ENCODE measurements around the gene ERN2.
"Not testable (repeated sequence)": the region's sequence is repeated elsewhere in the genome, so short reads cannot be mapped to it uniquely, and the experiment has no call there.

ERN2 gene

GRCh38 chr16:23712976-23713375 lies at the start of gene ERN2:
Gene ERN2, minus strand, starts transcription at chr16:23713222. Its CDS starts 35 bp downstream, at chr16:23713187.
- Histone ChIP-seq H3K27ac (ENCODE audit: low read length) (no peak within 1 kb of the TSS), H3K4me3 (ENCODE audit: low read length) (peak within 1 kb of the TSS; percentile 61; the same call in 1 of the 2 replicates), H3K27me3 (ENCODE audit: insufficient read depth, low read length) (peaks cover 39% of the 10 kb centered on the region), H3K36me3 (ENCODE audit: insufficient read depth, low read depth, low read length) (no peaks in the 10 kb centered on the region), H3K9me3 (ENCODE audit: insufficient read depth, low read depth, low read length) (peaks cover 9% of the 10 kb centered on the region), H3K9ac (ENCODE audit: low read depth, low read length) (no peak within 1 kb of the TSS), H3K4me1 (ENCODE audit: insufficient read depth, low read length) (no peaks in the 10 kb centered on the region)

GRCh38 chr16:23757937-23758619 lies 45.1 kb upstream of the ERN2 start:
- no peak overlapping the region for H3K4me3 ChIP-seq (ENCODE audit: low read length)
- H3K36me3 ChIP-seq (ENCODE audit: insufficient read depth, low read depth, low read length), result no peaks in the 10 kb centered on the region
- peaks cover 40% of the 10 kb centered on the region for H3K27me3 ChIP-seq (ENCODE audit: insufficient read depth, low read length)
- H3K9me3 ChIP-seq (ENCODE audit: insufficient read depth, low read depth, low read length), result no peaks in the 10 kb centered on the region
- H3K4me1 ChIP-seq (ENCODE audit: insufficient read depth, low read length), result no peaks in the 10 kb centered on the region; the same call in 1 of the 2 replicates
- no peak overlapping the region for H3K9ac ChIP-seq (ENCODE audit: low read depth, low read length)
- H3K27ac ChIP-seq (ENCODE audit: low read length), result no peak overlapping the region

- H3K9me3 ChIP-seq (ENCODE audit: insufficient read depth, low read depth, low read length), result no peaks in the 10 kb centered on the region
Observed at GRCh38 chr16:23757116-23757515, 44.1 kb upstream of the ERN2 start.

GRCh38 chr16:23755484-23755809 lies 42.4 kb upstream of the ERN2 start:
- no peak overlapping the region for H3K9ac ChIP-seq (ENCODE audit: low read depth, low read length)
- H3K27ac ChIP-seq (ENCODE audit: low read length), result no peak overlapping the region
- peak overlapping the region; percentile 67; the same call in 1 of the 2 replicates for H3K4me3 ChIP-seq (ENCODE audit: low read length)
- peaks cover 40% of the 10 kb centered on the region for H3K27me3 ChIP-seq (ENCODE audit: insufficient read depth, low read length)
- no peaks in the 10 kb centered on the region for H3K36me3 ChIP-seq (ENCODE audit: insufficient read depth, low read depth, low read length)
- no peaks in the 10 kb centered on the region; the same call in 1 of the 2 replicates for H3K4me1 ChIP-seq (ENCODE audit: insufficient read depth, low read length)
- no peaks in the 10 kb centered on the region for H3K9me3 ChIP-seq (ENCODE audit: insufficient read depth, low read depth, low read length)

More at GRCh38 chr16:23757116-23757515, 44.1 kb upstream of the ERN2 start:
- Histone ChIP-seq H3K4me1 (ENCODE audit: insufficient read depth, low read length) (no peaks in the 10 kb centered on the region; the same call in 1 of the 2 replicates), H3K27ac (ENCODE audit: low read length) (no peak overlapping the region), H3K9ac (ENCODE audit: low read depth, low read length) (no peak overlapping the region), H3K36me3 (ENCODE audit: insufficient read depth, low read depth, low read length) (no peaks in the 10 kb centered on the region), H3K4me3 (ENCODE audit: low read length) (no peak overlapping the region), H3K27me3 (ENCODE audit: insufficient read depth, low read length) (peaks cover 40% of the 10 kb centered on the region)

GRCh38 chr16:23754594-23755483 lies 41.8 kb upstream of the ERN2 start, which contains the start of gene CHP2:
Gene CHP2, plus strand, starts transcription at chr16:23755026. Its CDS starts 24 bp downstream, at chr16:23755050.
- Histone ChIP-seq H3K4me3 (ENCODE audit: low read length) (peak within 1 kb of the TSS; percentile 67; the same call in 1 of the 2 replicates), H3K27ac (ENCODE audit: low read length) (no peak within 1 kb of the TSS), H3K9ac (ENCODE audit: low read depth, low read length) (no peak within 1 kb of the TSS; the same call in 1 of the 2 replicates)

GRCh38 chr16:23753908-23754593 lies 41.0 kb upstream of the ERN2 start:
- Histone ChIP-seq H3K27ac (ENCODE audit: low read length) (no peak overlapping the region), H3K9me3 (ENCODE audit: insufficient read depth, low read depth, low read length) (no peaks in the 10 kb centered on the region), H3K36me3 (ENCODE audit: insufficient read depth, low read depth, low read length) (no peaks in the 10 kb centered on the region), H3K9ac (ENCODE audit: low read depth, low read length) (no peak overlapping the region), H3K4me3 (ENCODE audit: low read length) (peak overlapping the region; percentile 67; the same call in 1 of the 2 replicates), H3K27me3 (ENCODE audit: insufficient read depth, low read length) (peaks cover 40% of the 10 kb centered on the region), H3K4me1 (ENCODE audit: insufficient read depth, low read length) (no peaks in the 10 kb centered on the region; the same call in 1 of the 2 replicates)

More at GRCh38 chr16:23754594-23755483, 41.8 kb upstream of the ERN2 start, which contains the start of gene CHP2:
- no peaks in the 10 kb centered on the region; the same call in 1 of the 2 replicates for H3K4me1 ChIP-seq (ENCODE audit: insufficient read depth, low read length)
- no peaks in the 10 kb centered on the region for H3K36me3 ChIP-seq (ENCODE audit: insufficient read depth, low read depth, low read length)
- H3K27me3 ChIP-seq (ENCODE audit: insufficient read depth, low read length), result peaks cover 40% of the 10 kb centered on the region
- H3K9me3 ChIP-seq (ENCODE audit: insufficient read depth, low read depth, low read length), result no peaks in the 10 kb centered on the region

GRCh38 chr16:23751053-23751452 lies 38.0 kb upstream of the ERN2 start:
- not testable (repeated sequence) for H3K9ac ChIP-seq (ENCODE audit: low read depth, low read length); H3K36me3 ChIP-seq (ENCODE audit: insufficient read depth, low read depth, low read length); H3K4me1 ChIP-seq (ENCODE audit: insufficient read depth, low read length); H3K9me3 ChIP-seq (ENCODE audit: insufficient read depth, low read depth, low read length); H3K4me3 ChIP-seq (ENCODE audit: low read length); H3K27ac ChIP-seq (ENCODE audit: low read length)
- H3K27me3 ChIP-seq (ENCODE audit: insufficient read depth, low read length), result peaks cover 29% of the 10 kb centered on the region

- Histone ChIP-seq H3K4me1 (ENCODE audit: insufficient read depth, low read length) (no peaks in the 10 kb centered on the region), H3K9me3 (ENCODE audit: insufficient read depth, low read depth, low read length) (no peaks in the 10 kb centered on the region), H3K27ac (ENCODE audit: low read length) (no peak overlapping the region), H3K27me3 (ENCODE audit: insufficient read depth, low read length) (peaks cover 12% of the 10 kb centered on the region), H3K9ac (ENCODE audit: low read depth, low read length) (no peak overlapping the region), H3K36me3 (ENCODE audit: insufficient read depth, low read depth, low read length) (no peaks in the 10 kb centered on the region), H3K4me3 (ENCODE audit: low read length) (no peak overlapping the region)
Observed at GRCh38 chr16:23748630-23749029, 35.6 kb upstream of the ERN2 start.

GRCh38 chr16:23745263-23745662 lies 32.2 kb upstream of the ERN2 start:
- H3K27ac ChIP-seq (ENCODE audit: low read length), result no peak overlapping the region
- peaks cover 11% of the 10 kb centered on the region; the same call in 1 of the 2 replicates for H3K27me3 ChIP-seq (ENCODE audit: insufficient read depth, low read length)
- H3K36me3 ChIP-seq (ENCODE audit: insufficient read depth, low read depth, low read length), result no peaks in the 10 kb centered on the region
- H3K9me3 ChIP-seq (ENCODE audit: insufficient read depth, low read depth, low read length), result no peaks in the 10 kb centered on the region; the same call in 1 of the 2 replicates
- H3K4me3 ChIP-seq (ENCODE audit: low read length), result no peak overlapping the region
- no peak overlapping the region for H3K9ac ChIP-seq (ENCODE audit: low read depth, low read length)
- no peaks in the 10 kb centered on the region for H3K4me1 ChIP-seq (ENCODE audit: insufficient read depth, low read length)

GRCh38 chr16:23742766-23743165 lies 29.7 kb upstream of the ERN2 start:
- Histone ChIP-seq H3K27me3 (ENCODE audit: insufficient read depth, low read length) (peaks cover 11% of the 10 kb centered on the region; the same call in 1 of the 2 replicates), H3K9me3 (ENCODE audit: insufficient read depth, low read depth, low read length) (no peaks in the 10 kb centered on the region; the same call in 1 of the 2 replicates), H3K4me3 (ENCODE audit: low read length) (no peak overlapping the region), H3K36me3 (ENCODE audit: insufficient read depth, low read depth, low read length) (no peaks in the 10 kb centered on the region), H3K4me1 (ENCODE audit: insufficient read depth, low read length) (no peaks in the 10 kb centered on the region), H3K27ac (ENCODE audit: low read length) (no peak overlapping the region), H3K9ac (ENCODE audit: low read depth, low read length) (no peak overlapping the region)

- H3K36me3 ChIP-seq (ENCODE audit: insufficient read depth, low read depth, low read length), result no peaks in the 10 kb centered on the region
- no peaks in the 10 kb centered on the region for H3K4me1 ChIP-seq (ENCODE audit: insufficient read depth, low read length)
- H3K9me3 ChIP-seq (ENCODE audit: insufficient read depth, low read depth, low read length), result no peaks in the 10 kb centered on the region; the same call in 1 of the 2 replicates
- H3K27me3 ChIP-seq (ENCODE audit: insufficient read depth, low read length), result peaks cover 11% of the 10 kb centered on the region; the same call in 1 of the 2 replicates
- H3K27ac ChIP-seq (ENCODE audit: low read length), result no peak overlapping the region
- H3K9ac ChIP-seq (ENCODE audit: low read depth, low read length), result no peak overlapping the region
- H3K4me3 ChIP-seq (ENCODE audit: low read length), result no peak overlapping the region
Observed at GRCh38 chr16:23741675-23742303, 28.8 kb upstream of the ERN2 start.

Data from iPS-20b (cell line).